ENCODE results near the gene VPS37C. TPM values are rescaled to one million over a fixed set of nuclear protein-coding genes. Genes with fewer than 3 reads are reported as not detected.

The VPS37C gene
- total RNA-seq, 1 experiment from 2014 or later: 24.0 TPM

- no peaks in the 10 kb centered on the region for H3K9me3 ChIP-seq (ENCODE audit: control insufficient read depth, insufficient read depth, low read depth, low read length)
- no TSS peak for BruUV-seq (replicated peaks)
- H3K27ac ChIP-seq (ENCODE audit: low read length): no peak overlapping the region
- H3K4me1 ChIP-seq (ENCODE audit: control insufficient read depth, insufficient read depth, low read length): no peaks in the 10 kb centered on the region
- POLR2A ChIA-PET: no interaction called here
- TF ChIP-seq REST (IDR thresholded peaks at IDR 0.05; ENCODE audit: insufficient read depth in 1 of 2, low read depth in 2 of 2, low read length in 1 of 2) (no peak), CTCF (IDR thresholded peaks at IDR 0.05) (no peak), SIN3A (IDR thresholded peaks at IDR 0.05; ENCODE audit: borderline replicate concordance, insufficient read depth, low read depth, low read length) (no peak), POLR2AphosphoS5 (IDR thresholded peaks at IDR 0.05; ENCODE audit: low read depth, low read length) (no peak)
- no peaks in the 10 kb centered on the region for H3K27me3 ChIP-seq (ENCODE audit: control insufficient read depth, insufficient read depth, low read length)
- no peak for ATAC-seq
- in situ Hi-C loops (cut with HindIII; ENCODE audit: low pct_unique_long_range_greater_than_20kb, low sequenced_read_pairs) (no loop called here), intact Hi-C loops (cut with micrococcal nuclease; ENCODE audit: unreplicated experiment) (no loop called here)
- CTCF ChIA-PET: no interaction called here
- no peaks in the 10 kb centered on the region for H3K36me3 ChIP-seq (ENCODE audit: control insufficient read depth, insufficient read depth, low read length)
- DNase-seq (ENCODE audit: low read depth, low spot score): no peak
- H3K4me3 ChIP-seq (ENCODE audit: low read depth in 2 of 2, low read length in 2 of 2): no peak overlapping the region
These were observed 54.9 kb downstream of the VPS37C start for GRCh38 chr11:61106296-61106695.

GRCh38 chr11:61104963-61105362 is 56.3 kb downstream of the VPS37C start:
- intact Hi-C loops (cut with micrococcal nuclease; ENCODE audit: unreplicated experiment): no loop called here

More at GRCh38 chr11:61104963-61105362, 56.3 kb downstream of the VPS37C start:
- Histone ChIP-seq H3K36me3 (ENCODE audit: control insufficient read depth, insufficient read depth, low read length) (no peaks in the 10 kb centered on the region), H3K27me3 (ENCODE audit: control insufficient read depth, insufficient read depth, low read length) (no peaks in the 10 kb centered on the region), H3K27ac (ENCODE audit: low read length) (no peak overlapping the region), H3K4me3 (ENCODE audit: low read depth in 2 of 2, low read length in 2 of 2) (no peak overlapping the region), H3K9me3 (ENCODE audit: control insufficient read depth, insufficient read depth, low read depth, low read length) (no peaks in the 10 kb centered on the region), H3K4me1 (ENCODE audit: control insufficient read depth, insufficient read depth, low read length) (no peaks in the 10 kb centered on the region)
- in situ Hi-C loops (cut with HindIII; ENCODE audit: low pct_unique_long_range_greater_than_20kb, low sequenced_read_pairs): no loop called here
- DNase-seq (ENCODE audit: low read depth, low spot score) (no peak), ATAC-seq (no peak)
- TF ChIP-seq CTCF (IDR thresholded peaks at IDR 0.05) (no peak), REST (IDR thresholded peaks at IDR 0.05; ENCODE audit: insufficient read depth in 1 of 2, low read depth in 2 of 2, low read length in 1 of 2) (no peak), SIN3A (IDR thresholded peaks at IDR 0.05; ENCODE audit: borderline replicate concordance, insufficient read depth, low read depth, low read length) (no peak), TCF7L2 (IDR thresholded peaks at IDR 0.05; ENCODE audit: low read depth, low read length) (no peak), POLR2AphosphoS5 (IDR thresholded peaks at IDR 0.05; ENCODE audit: low read depth, low read length) (no peak)
- ChIA-PET POLR2A (no interaction called here), CTCF (no interaction called here)
- BruUV-seq (replicated peaks): no TSS peak
